HepG2 (cell line): Measurements from ENCODE around the gene ARID5B. TPM values are rescaled to one million over a fixed set of nuclear protein-coding genes. Genes with fewer than 3 reads are reported as not detected.

Experiments used
- ATAC-seq: fragments of 200-7000 bp; cut with Tn5 transposase; 3 replicates; pipeline ENCODE4 v1.9.1; 2020; ENCODE audit warnings: mild to moderate bottlenecking, moderate library complexity
- BruUV-seq: library from RNA; stranded (reverse); fragments of 400-500 nt; replicated peaks from 2 replicates; lab custom pipeline; 2021; lab: Mats Ljungman, UMichigan
- CTCF ChIA-PET: fragments of 300-600 bp; formaldehyde crosslinking; extraction: SDS; loops from one replicate; lab custom pipeline; 2021; ENCODE audit warnings: low total read pairs, inconsistent platforms, low intra/inter-chr PET ratio; lab: Yijun Ruan, JAX
- POLR2A ChIA-PET: fragments of 350-600 bp; sonication (Branson Sonifier 250); formaldehyde crosslinking; loops from one replicate; lab custom pipeline; 2020; ENCODE audit warnings: antibody characterized with exemption, inconsistent platforms; lab: Yijun Ruan, JAX
- DNase-seq: peaks from one replicate; pipeline ENCODE4 v3.0.0-alpha.2; 2015; ENCODE audit warnings: low spot score
- FAIRE-seq: peaks from 3 replicates; lab custom pipeline; 2011; peaks lifted over from hg19 to GRCh38; lab: Jason Lieb, UNC
- H2AFZ ChIP-seq: one replicate; pipeline ENCODE4 v1.6.1; 2011; ENCODE audit warnings: low read length, inconsistent platforms
- H3K27ac ChIP-seq: fragments of 300-600 bp; 3 replicates; pipeline ENCODE4 v1.8.0; 2011; ENCODE audit warnings: mixed run types, mild to moderate bottlenecking, mixed read lengths, low read length, inconsistent platforms; ENCODE audit not compliant: insufficient read depth; ENCODE audit errors: extremely low read length
- H3K27me3 ChIP-seq, 2 experiments: fragments of 200-600 bp in 1 of 2; 2 replicates in 1 of 2; 3 replicates in 1 of 2; pipeline versions ENCODE4 v1.6.0 to v1.8.0; 2011; ENCODE audit warnings: low read length in 2 of 2, mild to moderate bottlenecking in 2 of 2, moderate library complexity in 2 of 2, inconsistent platforms in 1 of 2; ENCODE audit not compliant: insufficient read depth in 2 of 2, control insufficient read depth in 1 of 2
- H3K36me3 ChIP-seq, 2 experiments: fragments of 200-600 bp in 1 of 2; replicated peaks in 1 of 2; 2 replicates in 1 of 2; 3 replicates in 1 of 2; pipeline versions ENCODE4 v1.5.1 to v1.8.0; 2011; ENCODE audit warnings: low read length in 2 of 2, inconsistent platforms in 1 of 2; ENCODE audit not compliant: insufficient read depth in 2 of 2, control insufficient read depth in 1 of 2
- H3K4me1 ChIP-seq: 2 replicates; pipeline ENCODE4 v1.5.1; 2012; ENCODE audit warnings: low read length, inconsistent platforms; ENCODE audit not compliant: insufficient read depth
- H3K4me2 ChIP-seq: 2 replicates; pipeline ENCODE4 v1.6.0; 2011; ENCODE audit warnings: low read depth, low read length, inconsistent platforms
- H3K4me3 ChIP-seq, 3 experiments: fragments of 200-600 bp in 1 of 3; sonication (generic), shearing (Covaris generic) in 1 of 3; replicated peaks in 1 of 3; 2 replicates each; pipeline ENCODE4 v1.5.1; 2011 to 2016; ENCODE audit warnings: low read length in 3 of 3, inconsistent platforms in 2 of 3, low read depth in 2 of 3, mild to moderate bottlenecking in 2 of 3, control low read depth in 1 of 3, mixed read lengths in 1 of 3; ENCODE audit not compliant: insufficient read depth in 1 of 3
- H3K79me2 ChIP-seq: one replicate; pipeline ENCODE4 v1.6.1; 2011; ENCODE audit warnings: low read length, inconsistent platforms; ENCODE audit not compliant: insufficient read depth
- H3K9ac ChIP-seq: 2 replicates; pipeline ENCODE4 v1.6.0; 2011; ENCODE audit warnings: mild to moderate bottlenecking, low read depth, low read length, inconsistent platforms; ENCODE audit not compliant: insufficient read depth
- H3K9me3 ChIP-seq: 2 replicates; pipeline ENCODE4 v1.5.1; 2012; ENCODE audit warnings: mild to moderate bottlenecking, low read length
- H4K20me1 ChIP-seq: 2 replicates; pipeline ENCODE4 v1.6.0; 2011; ENCODE audit warnings: inconsistent platforms, mild to moderate bottlenecking, low read length, moderate library complexity; ENCODE audit not compliant: insufficient read depth
- CEBPG ChIP-seq: IDR thresholded peaks from 2 replicates; pipeline ENCODE4 v1.6.1; 2016
- CHCHD3 ChIP-seq: sonication (generic); formaldehyde crosslinking; IDR thresholded peaks from 2 replicates; pipeline ENCODE4 v1.8.0; 2022; ENCODE audit warnings: mild to moderate bottlenecking, missing genetic modification reagents, moderate library complexity
- EP300 ChIP-seq, 3 experiments: sonication (generic) in 1 of 3; formaldehyde crosslinking in 1 of 3; IDR thresholded peaks; 2 replicates each; pipeline versions ENCODE4 v1.5.1 to v1.6.1; 2011 to 2020; ENCODE audit warnings: low read depth in 2 of 3, low read length in 2 of 3, borderline replicate concordance in 1 of 3, improper control_type of control experiment in 1 of 3, mild to moderate bottlenecking in 1 of 3, missing genetic modification reagents in 1 of 3, moderate library complexity in 1 of 3
- IKZF4 ChIP-seq: sonication (generic); formaldehyde crosslinking; IDR thresholded peaks from 2 replicates; pipeline ENCODE4 v1.5.1; 2020; ENCODE audit warnings: borderline replicate concordance, mild to moderate bottlenecking, low read depth, missing genetic modification reagents; ENCODE audit errors: not compliant biosample characterization
- KLF12 ChIP-seq: sonication (generic); formaldehyde crosslinking; IDR thresholded peaks from 2 replicates; pipeline ENCODE4 v1.4.0; 2020; ENCODE audit warnings: missing genetic modification reagents, borderline replicate concordance
- LCORL ChIP-seq, 2 experiments: fragments of 450-650 bp in 1 of 2; sonication (generic) in 1 of 2; formaldehyde crosslinking in 1 of 2; IDR thresholded peaks; 2 replicates each; pipeline versions ENCODE4 v1.5.0 to v1.6.1; 2017 to 2020; ENCODE audit warnings: antibody characterized with exemption in 1 of 2, missing genetic modification reagents in 1 of 2
- SCMH1 ChIP-seq: sonication (generic); formaldehyde crosslinking; IDR thresholded peaks from 2 replicates; pipeline ENCODE4 v1.9.0; 2021; ENCODE audit warnings: missing genetic modification reagents, mild to moderate bottlenecking, borderline replicate concordance
- SOX5 ChIP-seq: IDR thresholded peaks from 2 replicates; pipeline ENCODE4 v1.6.1; 2016; ENCODE audit warnings: borderline replicate concordance
- STAT5B ChIP-seq: sonication (generic); formaldehyde crosslinking; IDR thresholded peaks from 2 replicates; pipeline ENCODE4 v1.4.0; 2020; ENCODE audit warnings: missing genetic modification reagents
- ZNF672 ChIP-seq: sonication (generic); formaldehyde crosslinking; IDR thresholded peaks from 2 replicates; pipeline ENCODE4 v1.8.1; 2022; ENCODE audit warnings: missing genetic modification reagents
- WGBS: methylation state at CpG from one replicate; pipeline ENCODE4 v1.1.6; 2017; ENCODE audit warnings: low lambda C conversion rate; 5-methylcytosine and 5-hydroxymethylcytosine counted together
- in situ Hi-C: cut with HindIII; loops from 2 replicates; pipeline ENCODE4 v1.10.0; 2017; ENCODE audit warnings: low pct_unique_long_range_greater_than_20kb; ENCODE audit not compliant: extremely low pct_ligation_motif_present
- intact Hi-C: fragments of 100-400 bp; cut with micrococcal nuclease; formaldehyde crosslinking; loops from one replicate; pipeline ENCODE4 v1.10.0; 2022; ENCODE audit not compliant: unreplicated experiment
- polyA plus RNA-seq, 8 experiments: library from polyadenylated mRNA; depleted of rRNA in 3 of 8; stranded (reverse) in 7 of 8; unstranded in 1 of 8; fragments of >200 nt; fragmentation: Illumina TruSeq in 4 of 8; extraction: Trizol in 4 of 8; gene quantifications; 2 replicates each; pipeline versions ENCODE4 v1.2.1 to v1.2.3, GENCODE V29; 2011 to 2016; ENCODE audit warnings: low read depth in 4 of 8, missing spikeins in 1 of 8, mixed read lengths in 1 of 8; ENCODE audit not compliant: insufficient read depth in 1 of 8
- total RNA-seq, 5 experiments: library from RNA; depleted of rRNA; stranded (reverse); fragments of >200 nt; fragmentation: Illumina TruSeq; extraction: Trizol; gene quantifications; 2 replicates each; pipeline ENCODE4 v1.2.3, GENCODE V29; 2016; ENCODE audit warnings: low read depth in 1 of 5
- TF ChIP-seq, protein P1 (sequence below): IDR thresholded peaks from 2 replicates; pipeline ENCODE4 v1.6.1; 2016; ENCODE audit warnings: missing biosample characterization, missing genetic modification reagents, low read depth
- TF ChIP-seq, protein P2 (sequence below): IDR thresholded peaks from 2 replicates; pipeline ENCODE4 v1.6.1; 2018; ENCODE audit warnings: missing genetic modification reagents, mild to moderate bottlenecking, missing compliant biosample characterization

The ARID5B gene
- total and polyA plus RNA-seq, 2 of the 13 experiments (the other 11 are each of a cell fraction or from before 2014, with no cell fraction given): 6.2 to 21.1 TPM

DNA sequence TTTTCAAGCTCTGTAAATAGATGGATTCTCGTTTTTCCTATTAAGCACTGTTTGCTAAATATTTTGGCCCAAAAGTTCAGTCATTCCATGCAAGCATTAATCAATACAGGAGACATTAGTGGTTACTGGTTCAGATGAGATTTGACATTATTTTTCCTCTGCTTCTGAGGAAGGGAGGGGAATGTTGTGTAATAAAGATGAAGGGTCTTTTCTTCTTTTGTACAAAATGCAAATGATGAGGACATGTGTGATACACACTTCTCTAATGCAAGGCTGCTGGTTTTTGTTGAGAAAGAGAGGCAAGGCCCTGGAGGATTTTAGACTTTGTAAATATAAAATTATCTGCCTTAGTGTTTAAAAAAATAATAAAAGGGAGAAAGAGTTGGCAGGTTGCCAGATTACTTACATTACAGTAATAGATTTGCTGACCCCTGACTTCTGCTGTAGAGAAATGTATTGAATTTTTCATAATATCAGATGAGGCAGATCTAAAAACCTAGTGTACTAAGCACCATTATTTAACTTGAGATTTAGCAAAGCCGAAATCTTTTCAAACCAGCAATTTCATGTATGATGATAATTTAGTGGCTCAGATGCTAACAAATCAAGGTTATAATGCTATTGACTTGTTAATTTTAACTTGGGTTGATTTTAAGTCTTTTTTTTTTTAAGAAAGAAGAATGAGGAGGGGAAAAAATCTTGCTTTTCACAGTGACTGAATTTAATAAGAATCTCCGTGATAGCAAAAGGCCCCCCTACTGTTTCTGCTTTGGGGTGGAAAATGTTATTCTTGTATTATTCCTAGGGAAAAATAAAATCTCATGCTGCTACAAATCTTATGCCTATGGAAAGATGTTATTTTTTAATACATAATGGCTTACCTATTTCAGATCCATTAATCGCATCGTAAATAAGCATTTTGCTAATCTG, 180.1 kb downstream of the ARID5B start:
- no peaks in the 10 kb centered on the region for H3K9me3 ChIP-seq
- CTCF ChIA-PET: no interaction called here
- no peak overlapping the region for H3K4me2 ChIP-seq
- H3K27me3 ChIP-seq: no peaks in the 10 kb centered on the region
- POLR2A ChIA-PET: interaction anchor here (0.7 to 1.8 kb wide), 6 partner anchors 11 to 332 kb away, joined by 3 to 14 read pairs (median 5); no protein-coding TSS in a partner anchor
- DNase-seq (no peak), ATAC-seq (no peak), FAIRE-seq (no peak)
- no peak overlapping the region for H3K9ac ChIP-seq
- WGBS: 84% methylated on average over 5 of the region's 5 CpGs
- no TSS peak for BruUV-seq
- peaks cover 51% of the 10 kb centered on the region for H3K4me1 ChIP-seq
- no peaks in the 10 kb centered on the region for H4K20me1 ChIP-seq
- peak overlapping the region; percentile 74 for H3K27ac ChIP-seq
- peak; percentile 33 for TF ChIP-seq CEBPG
- TF ChIP-seq LCORL (IDR thresholded peaks at IDR 0.05): peak; percentile 96
- TF ChIP-seq LCORL (CRISPR knock-in tag; IDR thresholded peaks at IDR 0.05): no peak
- no peak for TF ChIP-seq SCMH1
- no peak for TF ChIP-seq IKZF4 (CRISPR knock-in tag)
- H3K36me3 ChIP-seq: peaks cover 23 to 52% of the 10 kb centered on the region in 2 experiments; a peak in 4 of 5 replicates
- in situ Hi-C loops: no loop called here
- intact Hi-C loops: loop anchor here (2.0 kb wide), 1 partner anchor 33 kb away; no protein-coding TSS in a partner anchor
- H3K4me3 ChIP-seq: no peak overlapping the region
- no peak overlapping the region for H2AFZ ChIP-seq
- H3K79me2 ChIP-seq: peaks cover 37% of the 10 kb centered on the region

DNA sequence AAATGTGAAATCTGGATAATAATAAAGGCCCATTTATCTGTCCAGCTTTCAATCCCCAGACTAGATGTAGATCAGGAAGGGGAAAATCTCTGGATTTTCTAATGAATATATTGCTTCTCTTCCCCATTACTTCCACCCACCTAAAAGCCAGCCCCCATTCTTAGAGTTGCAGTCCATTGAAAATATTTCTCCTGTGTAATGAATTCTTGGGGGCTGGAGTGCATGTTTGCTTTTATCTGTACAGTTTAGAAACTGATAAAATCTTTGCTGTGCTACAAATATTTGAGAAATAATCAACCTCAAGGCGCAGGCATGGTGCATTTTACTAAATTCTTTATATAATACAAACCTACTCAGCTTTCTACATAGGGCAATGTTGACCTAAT, 180.8 kb downstream of the ARID5B start:
- ChIA-PET CTCF (no interaction called here), POLR2A (interaction anchor here (1.5 to 1.8 kb wide), 2 partner anchors 11 to 33 kb away, joined by 6 to 14 read pairs; no protein-coding TSS in a partner anchor)
- intact Hi-C loops: loop anchor here (2.0 kb wide), 1 partner anchor 33 kb away; no protein-coding TSS in a partner anchor
- BruUV-seq: no TSS peak
- WGBS: 8% methylated on average over 1 of the region's 1 CpG
- Histone ChIP-seq H3K4me1 (peaks cover 51% of the 10 kb centered on the region), H3K27me3 (no peaks in the 10 kb centered on the region), H3K27ac (peak overlapping the region; percentile 74), H3K9ac (peak overlapping the region; percentile 49), H3K9me3 (no peaks in the 10 kb centered on the region), H3K4me2 (peak overlapping the region; percentile 15), H2AFZ (no peak overlapping the region), H3K79me2 (peaks cover 35% of the 10 kb centered on the region), H4K20me1 (no peaks in the 10 kb centered on the region), H3K36me3 (peaks cover 19 to 52% of the 10 kb centered on the region in 2 experiments; a peak in 4 of 5 replicates), H3K4me3 (no peak overlapping the region)
- DNase-seq (peak; percentile 53), ATAC-seq (peak; percentile 46), FAIRE-seq (no peak)
- in situ Hi-C loops: no loop called here
- TF ChIP-seq, protein P1, sequence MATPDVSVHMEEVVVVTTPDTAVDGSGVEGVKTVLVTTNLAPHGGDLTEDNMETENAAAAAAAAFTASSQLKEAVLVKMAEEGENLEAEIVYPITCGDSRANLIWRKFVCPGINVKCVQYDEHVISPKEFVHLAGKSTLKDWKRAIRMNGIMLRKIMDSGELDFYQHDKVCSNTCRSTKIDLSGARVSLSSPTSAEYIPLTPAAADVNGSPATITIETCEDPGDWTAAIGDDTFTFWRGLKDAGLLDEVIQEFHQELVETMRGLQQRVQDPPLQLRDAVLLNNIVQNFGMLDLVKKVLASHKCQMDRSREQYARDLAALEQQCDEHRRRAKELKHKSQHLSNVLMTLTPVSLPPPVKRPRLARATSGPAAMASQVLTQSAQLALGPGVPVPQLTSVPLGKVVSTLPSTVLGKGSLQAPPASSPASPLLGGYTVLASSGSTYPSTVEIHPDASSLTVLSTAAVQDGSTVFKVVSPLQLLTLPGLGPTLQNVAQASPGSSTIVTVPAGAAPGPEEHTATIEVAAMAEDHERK (CRISPR knock-in tag): no peak
- TF ChIP-seq ZNF672 (no peak), KLF12 (CRISPR knock-in tag) (no peak), CHCHD3 (CRISPR knock-in tag) (no peak), SOX5 (CRISPR knock-in tag) (peak; percentile 9; the same call in 1 of the 2 replicates), EP300 (IDR thresholded peaks at IDR 0.05; ENCODE audit: low read depth in 2 of 2, low read length in 2 of 2) (0 out of 4 replicates have a peak, but pooled peaks of 1 of the 2 experiments have one; percentile 8), EP300 (CRISPR knock-in tag; IDR thresholded peaks at IDR 0.05; ENCODE audit: borderline replicate concordance) (no peak), STAT5B (no peak)
- TF ChIP-seq, protein P2, sequence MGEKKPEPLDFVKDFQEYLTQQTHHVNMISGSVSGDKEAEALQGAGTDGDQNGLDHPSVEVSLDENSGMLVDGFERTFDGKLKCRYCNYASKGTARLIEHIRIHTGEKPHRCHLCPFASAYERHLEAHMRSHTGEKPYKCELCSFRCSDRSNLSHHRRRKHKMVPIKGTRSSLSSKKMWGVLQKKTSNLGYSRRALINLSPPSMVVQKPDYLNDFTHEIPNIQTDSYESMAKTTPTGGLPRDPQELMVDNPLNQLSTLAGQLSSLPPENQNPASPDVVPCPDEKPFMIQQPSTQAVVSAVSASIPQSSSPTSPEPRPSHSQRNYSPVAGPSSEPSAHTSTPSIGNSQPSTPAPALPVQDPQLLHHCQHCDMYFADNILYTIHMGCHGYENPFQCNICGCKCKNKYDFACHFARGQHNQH: no peak
